Measurements from ENCODE around the gene ANKS1A. TPM values are rescaled to one million over a fixed set of nuclear protein-coding genes. Genes with fewer than 3 reads are reported as not detected.
A peak's percentile ranks its signal among the peaks of the same experiment; 100 is the strongest.

The ANKS1A gene
- total RNA-seq, 1 donor = 7.2 TPM

DNA sequence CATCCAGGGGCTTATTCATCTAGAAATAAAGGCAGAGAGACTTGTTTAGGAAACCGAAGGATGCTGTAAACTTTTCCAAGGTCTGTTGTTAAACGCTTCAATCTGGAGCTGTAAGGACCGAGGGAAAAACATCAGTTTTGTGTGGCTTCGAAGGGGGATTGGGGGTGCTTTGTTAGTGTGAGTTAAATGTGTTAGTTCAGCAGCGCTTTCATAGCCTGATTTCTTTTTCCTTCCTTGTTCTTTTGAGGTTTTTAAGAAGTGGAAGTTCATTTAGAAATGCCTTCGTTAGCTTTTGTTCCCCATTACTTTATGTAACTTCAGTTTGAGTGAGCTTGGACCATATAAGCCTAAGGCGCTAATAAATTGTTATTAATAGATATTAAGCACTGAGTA, 1.5 kb downstream of the ANKS1A start:
- Histone ChIP-seq H3K4me1 (ENCODE audit: insufficient read depth, low read length) (peaks cover 21% of the 10 kb centered on the region), H3K79me2 (ENCODE audit: insufficient read depth, low read length) (peaks cover 67% of the 10 kb centered on the region), H3K27me3 (ENCODE audit: insufficient read depth, low read length) (no peaks in the 10 kb centered on the region), H3K9me3 (ENCODE audit: low read depth, low read length) (no peaks in the 10 kb centered on the region), H2AFZ (ENCODE audit: low read length) (peak overlapping the region; percentile 48), H3K4me2 (ENCODE audit: insufficient read depth, low read length) (peak overlapping the region; percentile 84), H3K27ac (ENCODE audit: low read depth, low read length) (no peak overlapping the region), H3K4me3 (ENCODE audit: insufficient read depth, low read length) (peak overlapping the region; percentile 87), H3K36me3 (ENCODE audit: insufficient read depth, low read length) (no peaks in the 10 kb centered on the region), H4K20me1 (ENCODE audit: insufficient read depth, low read length) (peaks cover 23% of the 10 kb centered on the region)
- TF ChIP-seq, protein P1, sequence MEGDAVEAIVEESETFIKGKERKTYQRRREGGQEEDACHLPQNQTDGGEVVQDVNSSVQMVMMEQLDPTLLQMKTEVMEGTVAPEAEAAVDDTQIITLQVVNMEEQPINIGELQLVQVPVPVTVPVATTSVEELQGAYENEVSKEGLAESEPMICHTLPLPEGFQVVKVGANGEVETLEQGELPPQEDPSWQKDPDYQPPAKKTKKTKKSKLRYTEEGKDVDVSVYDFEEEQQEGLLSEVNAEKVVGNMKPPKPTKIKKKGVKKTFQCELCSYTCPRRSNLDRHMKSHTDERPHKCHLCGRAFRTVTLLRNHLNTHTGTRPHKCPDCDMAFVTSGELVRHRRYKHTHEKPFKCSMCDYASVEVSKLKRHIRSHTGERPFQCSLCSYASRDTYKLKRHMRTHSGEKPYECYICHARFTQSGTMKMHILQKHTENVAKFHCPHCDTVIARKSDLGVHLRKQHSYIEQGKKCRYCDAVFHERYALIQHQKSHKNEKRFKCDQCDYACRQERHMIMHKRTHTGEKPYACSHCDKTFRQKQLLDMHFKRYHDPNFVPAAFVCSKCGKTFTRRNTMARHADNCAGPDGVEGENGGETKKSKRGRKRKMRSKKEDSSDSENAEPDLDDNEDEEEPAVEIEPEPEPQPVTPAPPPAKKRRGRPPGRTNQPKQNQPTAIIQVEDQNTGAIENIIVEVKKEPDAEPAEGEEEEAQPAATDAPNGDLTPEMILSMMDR (IDR thresholded peaks at IDR 0.05; ENCODE audit: extremely low read depth, low read depth, low read length) = no peak
- DNase-seq (ENCODE audit: insufficient read length, low spot score, missing footprints) = no peak

DNA sequence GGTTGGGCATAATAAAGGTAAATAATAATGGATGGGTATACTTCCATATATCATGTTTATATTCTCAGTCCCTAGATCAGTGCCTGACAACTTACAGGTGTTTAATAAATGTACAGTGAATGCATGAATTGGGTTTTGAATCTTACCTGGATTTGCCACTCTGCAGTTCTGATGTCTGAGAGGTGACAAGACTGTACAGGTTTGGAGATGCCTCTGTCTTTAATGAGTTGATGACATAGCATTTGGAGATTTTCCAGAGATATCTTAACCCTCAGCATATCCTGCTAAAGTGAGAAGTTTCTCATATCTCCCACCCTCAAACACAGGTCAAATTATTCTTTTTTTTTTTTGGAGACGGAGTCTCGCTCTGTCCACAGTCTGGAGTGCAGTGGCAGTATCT, 2.2 kb downstream of the ANKS1A start:
- Histone ChIP-seq H2AFZ (ENCODE audit: low read length) (no peak overlapping the region), H4K20me1 (ENCODE audit: insufficient read depth, low read length) (peaks cover 23% of the 10 kb centered on the region), H3K4me1 (ENCODE audit: insufficient read depth, low read length) (peaks cover 21% of the 10 kb centered on the region), H3K4me3 (ENCODE audit: insufficient read depth, low read length) (no peak overlapping the region), H3K79me2 (ENCODE audit: insufficient read depth, low read length) (peaks cover 60% of the 10 kb centered on the region), H3K4me2 (ENCODE audit: insufficient read depth, low read length) (no peak overlapping the region), H3K9me3 (ENCODE audit: low read depth, low read length) (no peaks in the 10 kb centered on the region), H3K27ac (ENCODE audit: low read depth, low read length) (no peak overlapping the region), H3K36me3 (ENCODE audit: insufficient read depth, low read length) (no peaks in the 10 kb centered on the region), H3K27me3 (ENCODE audit: insufficient read depth, low read length) (no peaks in the 10 kb centered on the region)
- TF ChIP-seq, protein P1 (IDR thresholded peaks at IDR 0.05; ENCODE audit: extremely low read depth, low read depth, low read length) = no peak
- DNase-seq (ENCODE audit: insufficient read length, low spot score, missing footprints) = no peak

DNA sequence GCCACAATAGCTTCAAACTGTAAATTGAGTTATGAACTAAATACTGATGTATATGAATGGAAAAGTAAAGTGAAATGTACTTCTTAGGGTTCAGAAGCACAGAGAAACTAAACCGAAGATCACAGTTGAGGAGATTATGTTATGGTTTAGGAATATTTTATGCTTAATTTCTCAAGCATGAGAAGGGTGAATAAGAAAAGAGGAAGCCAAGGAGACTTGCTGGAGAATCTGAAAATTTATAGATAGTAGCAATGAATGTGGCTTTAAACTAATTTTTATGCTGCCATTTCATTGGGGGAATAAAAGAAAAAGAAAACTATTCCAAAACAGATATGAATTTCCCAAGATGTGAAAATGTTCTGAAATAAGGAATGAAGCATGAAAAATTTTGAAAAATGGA, 5.6 kb downstream of the ANKS1A start:
- peaks cover 52% of the 10 kb centered on the region for H3K79me2 ChIP-seq (ENCODE audit: insufficient read depth, low read length)

DNA sequence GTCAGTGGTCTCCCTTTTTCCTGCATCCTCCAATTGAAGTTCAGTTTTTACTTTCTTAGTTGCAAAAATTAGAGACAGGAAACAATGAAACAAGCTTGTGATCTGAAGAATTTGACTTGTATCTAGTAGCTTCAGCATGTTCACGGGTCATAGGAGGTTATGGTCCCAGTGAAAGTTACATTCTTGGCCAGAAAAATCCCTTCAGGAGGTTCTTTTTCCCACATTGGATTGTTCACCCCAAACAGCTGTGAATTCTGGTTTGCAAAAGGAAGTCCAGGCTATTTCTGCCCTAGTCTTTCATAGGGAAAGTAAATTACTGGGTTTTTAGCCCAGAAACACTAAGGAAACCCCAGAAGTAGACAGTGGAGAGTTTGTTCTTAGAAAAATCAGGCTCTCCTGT, 8.1 kb downstream of the ANKS1A start:
- no peak for DNase-seq (ENCODE audit: insufficient read length, low spot score, missing footprints)
- Histone ChIP-seq H2AFZ (ENCODE audit: low read length) (no peak overlapping the region), H3K9me3 (ENCODE audit: low read depth, low read length) (no peaks in the 10 kb centered on the region), H3K27ac (ENCODE audit: low read depth, low read length) (no peak overlapping the region), H3K79me2 (ENCODE audit: insufficient read depth, low read length) (peaks cover 42% of the 10 kb centered on the region), H4K20me1 (ENCODE audit: insufficient read depth, low read length) (peaks cover 21% of the 10 kb centered on the region), H3K4me1 (ENCODE audit: insufficient read depth, low read length) (peaks cover 5% of the 10 kb centered on the region), H3K4me2 (ENCODE audit: insufficient read depth, low read length) (no peak overlapping the region), H3K27me3 (ENCODE audit: insufficient read depth, low read length) (no peaks in the 10 kb centered on the region), H3K36me3 (ENCODE audit: insufficient read depth, low read length) (no peaks in the 10 kb centered on the region), H3K4me3 (ENCODE audit: insufficient read depth, low read length) (no peak overlapping the region)
- TF ChIP-seq, protein P1 (IDR thresholded peaks at IDR 0.05; ENCODE audit: extremely low read depth, low read depth, low read length) = no peak

More for the DNA sequence above, 5.6 kb downstream of the ANKS1A start:
- Histone ChIP-seq H4K20me1 (ENCODE audit: insufficient read depth, low read length) (peaks cover 25% of the 10 kb centered on the region), H3K36me3 (ENCODE audit: insufficient read depth, low read length) (no peaks in the 10 kb centered on the region), H3K27me3 (ENCODE audit: insufficient read depth, low read length) (no peaks in the 10 kb centered on the region), H2AFZ (ENCODE audit: low read length) (no peak overlapping the region), H3K27ac (ENCODE audit: low read depth, low read length) (no peak overlapping the region), H3K4me1 (ENCODE audit: insufficient read depth, low read length) (peaks cover 9% of the 10 kb centered on the region), H3K4me3 (ENCODE audit: insufficient read depth, low read length) (no peak overlapping the region), H3K9me3 (ENCODE audit: low read depth, low read length) (no peaks in the 10 kb centered on the region), H3K4me2 (ENCODE audit: insufficient read depth, low read length) (no peak overlapping the region)
- TF ChIP-seq, protein P1 (IDR thresholded peaks at IDR 0.05; ENCODE audit: extremely low read depth, low read depth, low read length) = no peak
- no peak for DNase-seq (ENCODE audit: insufficient read length, low spot score, missing footprints)

All from osteoblast (primary cell).